Measurements from ENCODE around the gene HS3ST5.

DNA sequence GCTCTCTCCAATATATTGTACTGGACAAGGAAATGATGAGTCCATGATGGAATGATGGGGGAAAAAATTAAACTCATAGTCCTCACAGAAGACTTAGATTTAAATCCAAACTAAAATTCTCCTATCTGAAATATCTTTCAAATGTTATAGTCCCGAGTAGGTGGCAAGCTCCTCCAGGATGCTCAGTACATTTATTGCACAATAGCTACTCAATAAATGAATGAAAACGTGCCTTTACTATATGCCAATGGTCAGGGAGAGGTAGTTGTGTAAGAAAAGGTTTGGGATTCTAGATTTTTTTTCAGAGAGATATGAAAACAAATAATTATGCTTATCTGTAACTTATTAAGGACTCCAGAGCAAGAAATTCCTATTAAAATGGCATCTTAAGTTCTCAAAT lies 32.8 kb downstream of the HS3ST5 start:
- TF ChIP-seq, protein P1, sequence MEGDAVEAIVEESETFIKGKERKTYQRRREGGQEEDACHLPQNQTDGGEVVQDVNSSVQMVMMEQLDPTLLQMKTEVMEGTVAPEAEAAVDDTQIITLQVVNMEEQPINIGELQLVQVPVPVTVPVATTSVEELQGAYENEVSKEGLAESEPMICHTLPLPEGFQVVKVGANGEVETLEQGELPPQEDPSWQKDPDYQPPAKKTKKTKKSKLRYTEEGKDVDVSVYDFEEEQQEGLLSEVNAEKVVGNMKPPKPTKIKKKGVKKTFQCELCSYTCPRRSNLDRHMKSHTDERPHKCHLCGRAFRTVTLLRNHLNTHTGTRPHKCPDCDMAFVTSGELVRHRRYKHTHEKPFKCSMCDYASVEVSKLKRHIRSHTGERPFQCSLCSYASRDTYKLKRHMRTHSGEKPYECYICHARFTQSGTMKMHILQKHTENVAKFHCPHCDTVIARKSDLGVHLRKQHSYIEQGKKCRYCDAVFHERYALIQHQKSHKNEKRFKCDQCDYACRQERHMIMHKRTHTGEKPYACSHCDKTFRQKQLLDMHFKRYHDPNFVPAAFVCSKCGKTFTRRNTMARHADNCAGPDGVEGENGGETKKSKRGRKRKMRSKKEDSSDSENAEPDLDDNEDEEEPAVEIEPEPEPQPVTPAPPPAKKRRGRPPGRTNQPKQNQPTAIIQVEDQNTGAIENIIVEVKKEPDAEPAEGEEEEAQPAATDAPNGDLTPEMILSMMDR (IDR thresholded peaks at IDR 0.05) = no peak
- TF ChIP-seq POLR2A (IDR thresholded peaks at IDR 0.05) = no peak

All from esophagus squamous epithelium (tissue), 4 donors.